Transverse colon (tissue), 4 donors: ENCODE data around the gene MUC6. TPM values are rescaled to one million over a fixed set of nuclear protein-coding genes. Genes with fewer than 3 reads are reported as not detected.

Experiments
- DNase-seq: peaks from one replicate; pipeline ENCODE4 v3.0.0-alpha.2; 2019
- H3K27ac ChIP-seq, 4 donors: fragments of 200-600 bp; sonication (generic); 2 replicates each; pipeline ENCODE4 v1.5.1; 2016 to 2018; ENCODE audit warnings: inconsistent platforms in 4 of 4
- H3K27me3 ChIP-seq: fragments of 200-600 bp; sonication (generic); 2 replicates; pipeline ENCODE4 v1.5.1; 2017; ENCODE audit warnings: inconsistent platforms
- H3K36me3 ChIP-seq, 4 donors: fragments of 200-600 bp; sonication (generic); 2 replicates each; pipeline ENCODE4 v1.5.1; 2017 to 2019; ENCODE audit warnings: inconsistent platforms in 4 of 4
- H3K4me1 ChIP-seq, 4 donors: fragments of 200-600 bp; sonication (generic); 2 replicates each; pipeline ENCODE4 v1.5.1; 2017 to 2020; ENCODE audit warnings: inconsistent platforms in 4 of 4
- H3K4me3 ChIP-seq, 4 donors: fragments of 200-600 bp; sonication (generic); 1 replicate in 1 of 4; 2 replicates in 3 of 4; pipeline versions ENCODE4 v1.5.1 to v1.6.1; 2017 to 2019; ENCODE audit warnings: inconsistent platforms in 4 of 4
- H3K9me3 ChIP-seq, 2 donors: fragments of 200-600 bp; sonication (generic); 2 replicates each; pipeline ENCODE4 v1.5.1; 2017 to 2019; ENCODE audit warnings: inconsistent platforms in 2 of 2
- EP300 ChIP-seq: sonication (generic); formaldehyde crosslinking; IDR thresholded peaks from one replicate; pipeline ENCODE4 v1.6.1; 2017; ENCODE audit warnings: antibody characterized with exemption, low read depth
- POLR2A ChIP-seq: fragments of 450-650 bp; IDR thresholded peaks from one replicate; pipeline ENCODE4 v1.6.1; 2016; ENCODE audit warnings: antibody characterized with exemption, mild to moderate bottlenecking, moderate library complexity
- POLR2AphosphoS5 ChIP-seq, 3 donors: sonication (generic); formaldehyde crosslinking; IDR thresholded peaks; one replicate each; pipeline ENCODE4 v1.6.1; 2016; ENCODE audit warnings: antibody characterized with exemption in 3 of 3
- WGBS, 2 donors: methylation state at CpG; one replicate each; pipeline ENCODE4 v1.1.5; 2018; ENCODE audit warnings: low coverage in 1 of 2; 5-methylcytosine and 5-hydroxymethylcytosine counted together
- in situ Hi-C, 4 donors: fragments of 200-750 bp; cut with MboI; loops; one replicate each; pipeline versions ENCODE4 v1.15.0 to v1.15.1; 2017; ENCODE audit warnings: low sequenced_read_pairs in 3 of 4, low pct_ligation_motif_present in 1 of 4, low pct_unique_long_range_greater_than_20kb in 1 of 4
- intact Hi-C: fragments of 100-400 bp; cut with DNase I; formaldehyde crosslinking; loops from one replicate; pipeline ENCODE4 v1.15.1; 2023; ENCODE audit warnings: low total_unique reads
- total RNA-seq, 4 donors: library from RNA; depleted of rRNA; stranded (reverse); fragments of >200 nt; gene quantifications; one replicate each; pipeline ENCODE4 v1.1.0, GENCODE V29; 2016
- TF ChIP-seq, protein P1 (sequence below), 5 experiments: fragments of 200-600 bp in 3 of 5; fragments of 450-650 bp in 2 of 5; sonication (generic) in 3 of 5; IDR thresholded peaks; 1 replicate in 2 of 5; 2 replicates in 3 of 5; pipeline ENCODE4 v1.5.1; 2016 to 2017; ENCODE audit warnings: antibody characterized with exemption in 5 of 5, inconsistent platforms in 3 of 5, mild to moderate bottlenecking in 2 of 5, moderate library complexity in 1 of 5

The MUC6 gene
- total RNA-seq, 4 donors from 2014 or later: not detected

GRCh38 chr11:1030086-1030485 is 6.4 kb downstream of the MUC6 start:
- intact Hi-C loops: no loop called here
- no peaks in the 10 kb centered on the region for H3K4me1 ChIP-seq
- in situ Hi-C loops: loop anchor here in 3 of 4 donors (25.0 kb wide), 2 partner anchors 118 to 168 kb away; partner anchors contain the start of gene CHID1 (in 1 of the 3)
- TF ChIP-seq POLR2A (no peak), POLR2AphosphoS5 (IDR thresholded peaks at IDR 0.05) (no peak), EP300 (no peak)
- TF ChIP-seq, protein P1, sequence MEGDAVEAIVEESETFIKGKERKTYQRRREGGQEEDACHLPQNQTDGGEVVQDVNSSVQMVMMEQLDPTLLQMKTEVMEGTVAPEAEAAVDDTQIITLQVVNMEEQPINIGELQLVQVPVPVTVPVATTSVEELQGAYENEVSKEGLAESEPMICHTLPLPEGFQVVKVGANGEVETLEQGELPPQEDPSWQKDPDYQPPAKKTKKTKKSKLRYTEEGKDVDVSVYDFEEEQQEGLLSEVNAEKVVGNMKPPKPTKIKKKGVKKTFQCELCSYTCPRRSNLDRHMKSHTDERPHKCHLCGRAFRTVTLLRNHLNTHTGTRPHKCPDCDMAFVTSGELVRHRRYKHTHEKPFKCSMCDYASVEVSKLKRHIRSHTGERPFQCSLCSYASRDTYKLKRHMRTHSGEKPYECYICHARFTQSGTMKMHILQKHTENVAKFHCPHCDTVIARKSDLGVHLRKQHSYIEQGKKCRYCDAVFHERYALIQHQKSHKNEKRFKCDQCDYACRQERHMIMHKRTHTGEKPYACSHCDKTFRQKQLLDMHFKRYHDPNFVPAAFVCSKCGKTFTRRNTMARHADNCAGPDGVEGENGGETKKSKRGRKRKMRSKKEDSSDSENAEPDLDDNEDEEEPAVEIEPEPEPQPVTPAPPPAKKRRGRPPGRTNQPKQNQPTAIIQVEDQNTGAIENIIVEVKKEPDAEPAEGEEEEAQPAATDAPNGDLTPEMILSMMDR (IDR thresholded peaks at IDR 0.05): no peak
- H3K4me3 ChIP-seq: no peak overlapping the region
- H3K36me3 ChIP-seq: no peaks in the 10 kb centered on the region
- no peak for DNase-seq
- no peaks in the 10 kb centered on the region for H3K9me3 ChIP-seq
- H3K27me3 ChIP-seq: peaks cover 4% of the 10 kb centered on the region
- 63% methylated on average over 15 of the region's 16 CpGs; no CpG with 5 or more reads in 1 of the 2 donors for WGBS, 2 donors
- H3K27ac ChIP-seq: no peak overlapping the region

- WGBS, 2 donors: 44% methylated on average over 14 of the region's 16 CpGs; no CpG with 5 or more reads in 1 of the 2 donors
- Histone ChIP-seq H3K4me1 (no peaks in the 10 kb centered on the region), H3K9me3 (no peaks in the 10 kb centered on the region), H3K36me3 (no peaks in the 10 kb centered on the region), H3K27ac (no peak overlapping the region), H3K27me3 (peaks cover 4% of the 10 kb centered on the region), H3K4me3 (no peak overlapping the region)
- TF ChIP-seq POLR2AphosphoS5 (IDR thresholded peaks at IDR 0.05): no peak
- no peak for TF ChIP-seq POLR2A
- TF ChIP-seq, protein P1 (IDR thresholded peaks at IDR 0.05): no peak
- TF ChIP-seq EP300: no peak
- in situ Hi-C loops: loop anchor here in 3 of 4 donors (25.0 kb wide), 2 partner anchors 117 to 167 kb away; partner anchors contain the start of gene CHID1 (in 1 of the 3)
- intact Hi-C loops: no loop called here
- no peak for DNase-seq
These were observed 6.9 kb downstream of the MUC6 start for GRCh38 chr11:1029654-1030053.

DNA sequence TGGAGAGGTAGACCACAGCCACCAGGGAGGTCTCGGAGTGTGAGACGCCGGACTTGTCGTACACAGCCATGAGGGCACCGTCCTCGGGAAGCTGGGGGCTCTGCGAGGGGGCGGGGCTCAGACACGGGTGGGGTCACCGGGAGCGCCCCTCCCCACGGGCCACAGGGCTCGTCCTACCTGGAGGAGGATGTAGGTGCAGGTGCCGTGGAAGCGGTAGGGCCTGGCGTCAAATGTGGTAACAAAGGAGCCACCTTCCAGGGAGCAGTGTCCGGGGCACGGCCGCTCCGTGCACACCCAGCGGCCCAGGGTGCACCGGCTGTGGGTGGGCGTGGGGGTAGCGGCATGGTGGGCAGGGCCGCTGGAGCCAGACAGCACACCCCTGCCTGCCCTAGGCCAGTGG is 7.5 kb downstream of the MUC6 start:
- no peak for TF ChIP-seq POLR2A
- TF ChIP-seq, protein P1 (IDR thresholded peaks at IDR 0.05): no peak
- no peak for TF ChIP-seq EP300
- TF ChIP-seq POLR2AphosphoS5 (IDR thresholded peaks at IDR 0.05): no peak
- in situ Hi-C loops (loop anchor here in 3 of 4 donors (25.0 kb wide), 2 partner anchors 117 to 167 kb away; partner anchors contain the start of gene CHID1 (in 1 of the 3)), intact Hi-C loops (no loop called here)
- Histone ChIP-seq H3K4me1 (no peaks in the 10 kb centered on the region), H3K9me3 (no peaks in the 10 kb centered on the region), H3K27me3 (peaks cover 4% of the 10 kb centered on the region), H3K4me3 (no peak overlapping the region), H3K27ac (no peak overlapping the region), H3K36me3 (no peaks in the 10 kb centered on the region)
- DNase-seq: no peak
- 72% methylated on average over 21 of the region's 25 CpGs; no CpG with 5 or more reads in 1 of the 2 donors for WGBS, 2 donors

DNA sequence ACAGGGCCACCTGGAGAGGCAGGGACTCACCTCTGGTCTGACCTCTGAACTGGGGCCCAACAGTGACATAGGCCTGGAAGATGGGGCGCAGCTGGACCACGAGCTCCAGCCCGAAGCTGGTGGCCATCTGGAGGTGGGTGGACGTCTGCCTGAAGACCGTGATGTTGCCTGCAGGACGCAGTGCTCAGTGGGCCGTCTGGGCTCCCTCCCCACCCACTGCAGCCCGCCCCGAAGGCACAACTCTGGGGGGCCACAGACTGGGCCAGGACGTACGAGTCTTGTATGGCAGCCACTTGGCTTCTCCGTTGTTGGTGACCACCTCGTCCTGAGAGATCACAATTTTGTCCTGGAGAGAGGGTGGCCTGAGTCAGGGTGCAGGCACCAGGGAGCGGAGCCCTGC is 7.9 kb downstream of the MUC6 start:
- in situ Hi-C loops: loop anchor here in 3 of 4 donors (25.0 kb wide), 2 partner anchors 116 to 166 kb away; partner anchors contain the start of gene CHID1 (in 1 of the 3)
- TF ChIP-seq POLR2A (no peak), POLR2AphosphoS5 (IDR thresholded peaks at IDR 0.05) (no peak), EP300 (no peak)
- TF ChIP-seq, protein P1 (IDR thresholded peaks at IDR 0.05): no peak
- Histone ChIP-seq H3K9me3 (no peaks in the 10 kb centered on the region), H3K27ac (no peak overlapping the region), H3K4me3 (no peak overlapping the region), H3K27me3 (peaks cover 4% of the 10 kb centered on the region), H3K36me3 (no peaks in the 10 kb centered on the region), H3K4me1 (no peaks in the 10 kb centered on the region)
- 70% methylated on average over 14 of the region's 14 CpGs; no CpG with 5 or more reads in 1 of the 2 donors for WGBS, 2 donors
- no peak for DNase-seq
- intact Hi-C loops: no loop called here
